NOMO-1 treated with DMSO at 0.1 percent for 48 hours (cell line): Measurements from ENCODE around the gene ZFAND3.

Source experiments
- DNase-seq: peaks from one replicate; lab custom pipeline; 2025; ENCODE audit not compliant: unreplicated experiment; lab: John Stamatoyannopoulos, UW

ZFAND3 gene

GRCh38 chr6:38163186-38164130, 343.9 kb downstream of the ZFAND3 start:
- no peak for DNase-seq

GRCh38 chr6:38164131-38164481, 344.6 kb downstream of the ZFAND3 start:
- no peak for DNase-seq

DNA sequence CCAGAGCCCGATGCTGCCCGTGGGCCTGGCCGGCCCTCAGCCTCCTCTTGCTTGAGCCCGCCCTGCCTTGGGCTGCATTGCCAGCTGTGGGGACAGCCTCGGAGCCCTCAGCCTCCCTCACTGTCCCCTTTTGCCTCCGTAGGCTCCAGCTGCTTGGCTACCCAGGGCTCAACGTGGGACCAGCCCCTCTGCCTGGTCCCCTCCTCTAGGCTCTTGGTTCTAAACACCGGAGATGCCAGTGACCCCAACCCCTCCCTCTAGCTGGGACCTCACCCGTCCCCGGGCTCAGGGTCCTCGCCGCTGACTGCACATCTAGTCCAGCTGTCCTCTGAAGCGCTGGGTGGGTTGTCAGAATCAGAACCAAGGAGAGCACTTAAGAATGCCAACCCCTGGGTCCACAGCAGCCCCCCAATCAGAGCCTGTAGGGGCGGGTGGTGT, 345.2 kb downstream of the ZFAND3 start:
- no peak for DNase-seq

DNA sequence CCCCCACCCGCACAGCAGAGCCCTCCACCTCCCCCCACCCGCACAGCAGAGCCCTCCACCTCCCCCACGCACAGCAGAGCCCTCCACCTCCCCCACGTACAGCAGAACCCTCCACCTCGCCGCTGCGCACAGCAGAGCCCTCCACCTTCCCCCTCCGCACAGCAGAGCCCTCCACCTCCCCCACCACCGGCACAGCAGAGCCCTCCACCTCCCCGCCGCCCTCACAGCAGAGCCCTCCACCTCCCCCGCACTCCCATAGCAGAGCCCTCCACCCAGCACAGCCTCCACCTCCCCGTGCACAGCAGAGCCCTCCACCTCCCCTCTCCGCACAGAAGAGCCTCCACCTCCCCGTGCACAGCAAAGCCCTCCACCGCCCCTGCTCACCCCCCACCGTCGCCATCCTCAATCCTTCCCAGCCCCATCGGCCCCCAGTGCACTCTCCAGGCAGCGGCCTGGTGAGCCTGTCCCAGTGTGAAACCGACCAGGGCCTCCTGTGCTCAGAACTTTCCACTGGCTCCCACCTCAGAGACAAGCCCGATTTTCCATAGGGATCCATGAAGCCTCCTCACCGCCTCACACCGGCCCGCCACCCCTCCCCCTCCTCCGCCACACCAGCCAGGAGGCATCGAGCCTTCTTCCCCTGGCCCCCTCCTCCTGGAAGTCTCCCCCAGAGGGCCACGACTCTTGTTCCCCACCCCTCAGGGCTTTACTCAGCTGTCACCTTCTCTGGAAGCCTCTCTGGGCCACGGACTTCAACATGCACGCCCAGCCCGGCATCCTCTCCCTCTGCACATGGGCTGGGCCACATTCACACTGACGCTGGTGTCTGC, 347.1 kb downstream of the ZFAND3 start:
- DNase-seq, result no peak

DNA sequence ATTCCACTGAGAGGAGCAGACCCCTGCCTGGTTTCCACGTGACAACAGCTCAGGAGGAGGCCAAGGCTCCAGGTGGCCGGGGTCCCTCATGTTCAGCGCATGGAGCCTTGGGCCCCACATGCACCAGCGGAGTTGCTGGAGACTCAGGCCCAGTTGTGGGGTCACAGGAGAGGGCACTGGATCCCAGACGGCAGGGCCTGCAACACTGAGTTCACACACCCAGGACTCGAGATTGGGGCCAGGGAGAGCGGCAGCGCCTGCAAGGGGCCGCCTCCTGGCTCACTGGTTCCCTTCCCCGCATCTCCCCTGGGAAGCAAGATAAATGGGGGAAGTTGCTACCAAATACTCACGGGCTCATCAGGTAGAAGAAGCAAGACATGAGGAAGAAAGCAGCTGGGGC, 348.1 kb downstream of the ZFAND3 start:
- no peak for DNase-seq

GRCh38 chr6:38168126-38168525, 348.6 kb downstream of the ZFAND3 start:
- DNase-seq, result no peak

GRCh38 chr6:38168699-38169098, 349.2 kb downstream of the ZFAND3 start:
- DNase-seq, result no peak

- no peak for DNase-seq
Observed at GRCh38 chr6:38169221-38169976, 349.9 kb downstream of the ZFAND3 start.

DNA sequence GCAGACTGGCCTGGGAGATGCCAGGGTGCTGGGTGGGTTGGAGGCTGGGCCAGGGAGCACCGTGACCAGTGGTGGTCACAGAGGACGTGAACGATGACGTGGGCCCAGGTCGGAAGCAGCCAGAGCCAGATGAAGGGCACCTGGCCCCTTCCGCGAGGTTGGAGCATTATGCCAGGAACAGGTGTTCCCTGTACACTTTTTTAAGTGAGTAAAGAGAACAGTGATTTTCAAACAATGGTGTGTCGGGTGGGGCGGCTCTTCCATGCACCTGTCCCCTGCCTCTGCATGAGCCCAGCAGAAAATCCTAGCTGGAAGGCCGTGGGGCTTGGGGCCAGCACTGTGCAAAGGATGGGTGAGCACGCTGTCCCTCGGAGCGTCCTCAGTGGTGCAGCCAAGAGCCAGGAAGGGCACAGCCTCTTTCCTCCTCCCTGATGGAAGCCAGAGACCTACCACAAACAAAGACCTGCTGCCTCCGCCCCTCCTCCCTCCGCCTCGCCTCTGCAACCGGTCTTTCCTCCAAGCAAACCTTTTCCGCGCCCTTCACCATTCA, 350.5 kb downstream of the ZFAND3 start:
- DNase-seq, result no peak

GRCh38 chr6:38170666-38171355, 351.3 kb downstream of the ZFAND3 start:
- no peak for DNase-seq

DNA sequence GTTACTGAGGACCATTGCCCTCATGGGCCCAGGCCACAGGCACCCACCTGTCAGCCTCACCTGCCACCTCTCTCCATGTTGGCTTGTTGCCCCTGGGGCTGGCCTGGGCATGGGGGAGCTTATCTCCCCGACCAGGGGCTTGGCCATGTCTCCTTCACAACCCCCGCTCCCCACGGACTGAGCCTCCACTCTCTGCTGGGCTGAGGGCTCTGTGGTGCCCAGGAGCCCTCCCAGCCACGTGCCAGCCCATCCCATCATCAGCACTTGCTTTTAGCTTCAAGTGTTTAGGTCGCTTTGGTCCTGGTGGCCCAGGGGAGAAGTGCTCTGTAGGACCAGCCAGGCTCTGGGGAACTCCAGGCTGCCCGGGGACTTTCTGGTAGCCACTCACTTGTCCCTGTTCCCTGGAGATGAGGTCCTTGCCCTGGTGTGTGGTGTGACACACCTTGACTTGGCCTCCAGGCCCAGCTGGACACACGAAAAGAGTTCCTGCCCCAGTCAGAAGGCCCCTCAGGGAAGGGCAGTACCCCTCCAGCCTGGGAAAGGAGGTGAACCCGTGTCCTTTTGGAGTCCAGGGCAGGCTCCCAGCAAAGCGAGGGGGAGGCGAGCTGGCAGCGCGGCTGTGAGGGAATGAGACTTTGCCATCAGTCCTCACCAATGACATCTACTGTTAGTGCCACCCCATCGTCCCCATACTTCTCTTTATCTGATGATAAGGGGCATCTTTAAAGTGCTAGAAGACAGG, 352.6 kb downstream of the ZFAND3 start:
- no peak for DNase-seq

GRCh38 chr6:38172739-38173410, 353.3 kb downstream of the ZFAND3 start:
- no peak for DNase-seq

DNA sequence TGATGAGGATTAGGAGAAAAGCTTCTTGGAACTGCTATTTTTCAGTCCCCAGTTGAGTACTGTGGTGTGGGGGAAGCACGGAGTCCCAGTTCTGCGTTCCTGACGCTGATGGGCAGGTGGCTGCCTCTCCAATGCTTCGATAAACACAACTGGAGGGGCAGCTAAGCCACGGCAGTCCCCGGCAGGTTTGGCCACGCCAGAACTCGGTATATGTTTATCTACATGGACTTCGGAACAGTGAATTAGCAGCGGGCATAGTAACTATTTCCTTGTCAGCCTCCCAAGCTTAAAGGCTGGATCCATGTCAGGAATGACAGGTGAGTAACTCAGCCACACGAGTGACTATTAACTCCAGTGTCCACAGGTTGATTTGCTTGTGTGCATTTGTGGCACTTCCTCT, 354.4 kb downstream of the ZFAND3 start:
- no peak for DNase-seq

DNA sequence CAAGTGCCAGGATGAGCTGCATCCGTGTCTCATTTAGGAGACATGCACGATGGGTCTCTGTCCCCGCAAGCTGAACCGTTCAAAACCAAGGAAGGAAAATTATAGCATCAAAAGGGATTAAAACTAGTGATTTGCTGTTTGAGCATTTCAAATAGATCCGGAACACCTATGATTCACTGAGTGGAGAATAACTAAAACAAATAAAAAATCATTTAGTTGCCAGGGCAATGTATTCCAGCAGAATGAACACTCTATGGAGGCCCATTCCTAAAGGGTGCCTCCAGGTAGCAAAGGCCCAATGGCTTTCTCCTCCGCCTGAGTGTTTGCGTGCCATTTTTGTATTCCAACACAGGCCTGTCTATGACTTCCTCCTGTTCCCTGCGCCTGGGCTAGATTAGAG, 354.8 kb downstream of the ZFAND3 start:
- no peak for DNase-seq

- DNase-seq, result no peak
Observed at GRCh38 chr6:38174806-38175495, 355.4 kb downstream of the ZFAND3 start.

DNA sequence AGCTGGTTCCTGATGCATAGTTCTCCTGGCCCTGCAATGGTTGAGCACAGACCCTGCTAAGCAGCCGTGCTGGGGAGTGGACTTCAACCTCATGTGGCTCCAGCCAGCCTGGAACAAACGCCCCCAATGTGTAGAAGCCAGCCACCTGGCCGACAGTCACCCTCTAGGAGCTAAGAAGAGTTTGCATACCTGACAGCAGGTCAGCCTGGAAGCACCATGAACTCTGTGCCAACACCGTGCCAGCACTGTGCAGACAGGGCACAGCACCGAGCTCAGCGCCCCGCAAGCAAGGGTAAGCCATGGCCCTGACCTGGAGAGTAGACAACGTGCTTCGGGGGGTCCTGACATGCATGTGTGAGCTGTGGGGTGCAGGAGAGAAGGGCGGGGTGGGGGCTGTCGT, 356.3 kb downstream of the ZFAND3 start:
- DNase-seq, result no peak

- no peak for DNase-seq
Observed at GRCh38 chr6:38176797-38177751, 357.5 kb downstream of the ZFAND3 start.
